ENCODE results near the gene IRF2.

IRF2 gene

GRCh38 chr4:184345573-184345922 lies 128.8 kb downstream of the IRF2 start:
- Histone ChIP-seq H4K20me1 (ENCODE audit: insufficient read depth, low read length) (no peaks in the 10 kb centered on the region), H3K9me2 (replicated peaks; ENCODE audit: insufficient read depth, low read length) (no peaks in the 10 kb centered on the region), H2AFZ (ENCODE audit: low read length) (peak overlapping the region; percentile 17), H3K27ac (ENCODE audit: low read length) (peak overlapping the region; percentile 86), H3K27me3 (replicated peaks; ENCODE audit: insufficient read depth, low read length) (no peaks in the 10 kb centered on the region), H3K79me2 (ENCODE audit: low read length) (no peaks in the 10 kb centered on the region), H3K4me2 (ENCODE audit: low read depth, low read length) (peak overlapping the region; percentile 92; the same call in 1 of the 2 replicates), H3K9ac (ENCODE audit: low read length) (peak overlapping the region; percentile 68; the same call in 1 of the 2 replicates), H3K4me1 (ENCODE audit: low read length) (peaks cover 54% of the 10 kb centered on the region), H3F3A (ENCODE audit: insufficient read depth, low read length) (peaks cover 53% of the 10 kb centered on the region), H3K9me3 (replicated peaks; ENCODE audit: insufficient read depth, low read length) (no peaks in the 10 kb centered on the region), H3K4me3 (ENCODE audit: low read length) (no peak overlapping the region), H3K36me3 (replicated peaks; ENCODE audit: insufficient read depth, low read length) (no peaks in the 10 kb centered on the region)
- DNase-seq, result no peak
- TF ChIP-seq CTCF (IDR thresholded peaks at IDR 0.05; ENCODE audit: low read length) (no peak), EZH2 (optimal IDR thresholded peaks at IDR 0.05; ENCODE audit: low read depth, low read length) (no peak), EZH2phosphoT487 (IDR thresholded peaks at IDR 0.05; ENCODE audit: low read length) (no peak)

GRCh38 chr4:184344899-184345572 lies 129.3 kb downstream of the IRF2 start:
- Histone ChIP-seq H3K27me3 (replicated peaks; ENCODE audit: insufficient read depth, low read length) (no peaks in the 10 kb centered on the region), H3K9ac (ENCODE audit: low read length) (peak overlapping the region; percentile 68; the same call in 1 of the 2 replicates), H3K4me3 (ENCODE audit: low read length) (0 out of 2 replicates have a peak overlapping the region, but pooled peaks have one; percentile 9), H3K4me1 (ENCODE audit: low read length) (peaks cover 54% of the 10 kb centered on the region), H3F3A (ENCODE audit: insufficient read depth, low read length) (peaks cover 53% of the 10 kb centered on the region), H3K79me2 (ENCODE audit: low read length) (no peaks in the 10 kb centered on the region), H4K20me1 (ENCODE audit: insufficient read depth, low read length) (no peaks in the 10 kb centered on the region), H3K36me3 (replicated peaks; ENCODE audit: insufficient read depth, low read length) (no peaks in the 10 kb centered on the region), H3K9me3 (replicated peaks; ENCODE audit: insufficient read depth, low read length) (no peaks in the 10 kb centered on the region), H3K9me2 (replicated peaks; ENCODE audit: insufficient read depth, low read length) (no peaks in the 10 kb centered on the region), H3K27ac (ENCODE audit: low read length) (peak overlapping the region; percentile 86), H2AFZ (ENCODE audit: low read length) (peak overlapping the region; percentile 17), H3K4me2 (ENCODE audit: low read depth, low read length) (peak overlapping the region; percentile 92)
- DNase-seq, result peak; percentile 50
- TF ChIP-seq CTCF (IDR thresholded peaks at IDR 0.05; ENCODE audit: low read length), result no peak
- no peak for TF ChIP-seq EZH2phosphoT487 (IDR thresholded peaks at IDR 0.05; ENCODE audit: low read length)
- TF ChIP-seq EZH2 (optimal IDR thresholded peaks at IDR 0.05; ENCODE audit: low read depth, low read length), result no peak

GRCh38 chr4:184344435-184344834 lies 129.9 kb downstream of the IRF2 start:
- H3F3A ChIP-seq (ENCODE audit: insufficient read depth, low read length), result peaks cover 53% of the 10 kb centered on the region
- H3K4me3 ChIP-seq (ENCODE audit: low read length), result peak overlapping the region; percentile 60; the same call in 1 of the 2 replicates
- H3K4me2 ChIP-seq (ENCODE audit: low read depth, low read length), result peak overlapping the region; percentile 92
- H3K9ac ChIP-seq (ENCODE audit: low read length), result peak overlapping the region; percentile 68; the same call in 1 of the 2 replicates
- H3K27ac ChIP-seq (ENCODE audit: low read length), result peak overlapping the region; percentile 86
- TF ChIP-seq EZH2phosphoT487 (IDR thresholded peaks at IDR 0.05; ENCODE audit: low read length) (no peak), EZH2 (optimal IDR thresholded peaks at IDR 0.05; ENCODE audit: low read depth, low read length) (no peak), CTCF (IDR thresholded peaks at IDR 0.05; ENCODE audit: low read length) (no peak)
- H3K9me3 ChIP-seq (replicated peaks; ENCODE audit: insufficient read depth, low read length), result no peaks in the 10 kb centered on the region
- no peaks in the 10 kb centered on the region for H3K36me3 ChIP-seq (replicated peaks; ENCODE audit: insufficient read depth, low read length)
- H3K4me1 ChIP-seq (ENCODE audit: low read length), result peaks cover 54% of the 10 kb centered on the region
- H4K20me1 ChIP-seq (ENCODE audit: insufficient read depth, low read length), result no peaks in the 10 kb centered on the region
- no peaks in the 10 kb centered on the region for H3K9me2 ChIP-seq (replicated peaks; ENCODE audit: insufficient read depth, low read length)
- H3K27me3 ChIP-seq (replicated peaks; ENCODE audit: insufficient read depth, low read length), result no peaks in the 10 kb centered on the region
- peak overlapping the region; percentile 38 for H2AFZ ChIP-seq (ENCODE audit: low read length)
- no peaks in the 10 kb centered on the region for H3K79me2 ChIP-seq (ENCODE audit: low read length)
- no peak for DNase-seq
